Measurements from ENCODE around the gene PPIL6.

PPIL6 gene

GRCh38 chr6:109411034-109411433 is 29.4 kb downstream of the PPIL6 start:
- TF ChIP-seq, protein P1, sequence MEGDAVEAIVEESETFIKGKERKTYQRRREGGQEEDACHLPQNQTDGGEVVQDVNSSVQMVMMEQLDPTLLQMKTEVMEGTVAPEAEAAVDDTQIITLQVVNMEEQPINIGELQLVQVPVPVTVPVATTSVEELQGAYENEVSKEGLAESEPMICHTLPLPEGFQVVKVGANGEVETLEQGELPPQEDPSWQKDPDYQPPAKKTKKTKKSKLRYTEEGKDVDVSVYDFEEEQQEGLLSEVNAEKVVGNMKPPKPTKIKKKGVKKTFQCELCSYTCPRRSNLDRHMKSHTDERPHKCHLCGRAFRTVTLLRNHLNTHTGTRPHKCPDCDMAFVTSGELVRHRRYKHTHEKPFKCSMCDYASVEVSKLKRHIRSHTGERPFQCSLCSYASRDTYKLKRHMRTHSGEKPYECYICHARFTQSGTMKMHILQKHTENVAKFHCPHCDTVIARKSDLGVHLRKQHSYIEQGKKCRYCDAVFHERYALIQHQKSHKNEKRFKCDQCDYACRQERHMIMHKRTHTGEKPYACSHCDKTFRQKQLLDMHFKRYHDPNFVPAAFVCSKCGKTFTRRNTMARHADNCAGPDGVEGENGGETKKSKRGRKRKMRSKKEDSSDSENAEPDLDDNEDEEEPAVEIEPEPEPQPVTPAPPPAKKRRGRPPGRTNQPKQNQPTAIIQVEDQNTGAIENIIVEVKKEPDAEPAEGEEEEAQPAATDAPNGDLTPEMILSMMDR (IDR thresholded peaks at IDR 0.05; ENCODE audit: low read depth, low read length, poor library complexity, severe bottlenecking): no peak
- no peak for TF ChIP-seq EZH2phosphoT487 (IDR thresholded peaks at IDR 0.05; ENCODE audit: borderline replicate concordance, low read length)
- Histone ChIP-seq H3K9me3 (ENCODE audit: control insufficient read depth, insufficient read depth, low read length) (no peaks in the 10 kb centered on the region), H3K27ac (ENCODE audit: low read depth, low read length) (no peak overlapping the region), H4K20me1 (ENCODE audit: control insufficient read depth, insufficient read depth, low read depth, low read length) (no peaks in the 10 kb centered on the region), H3K36me3 (ENCODE audit: control insufficient read depth, low read length) (no peaks in the 10 kb centered on the region), H3K4me3 (ENCODE audit: low read length) (no peak overlapping the region), H3K4me2 (ENCODE audit: low read length) (no peak overlapping the region), H3K4me1 (ENCODE audit: control insufficient read depth, low read length) (no peaks in the 10 kb centered on the region), H3K9me2 (replicated peaks; ENCODE audit: control insufficient read depth, low read length) (no peaks in the 10 kb centered on the region), H3K79me2 (ENCODE audit: control insufficient read depth, low read length) (no peaks in the 10 kb centered on the region), H3F3A (ENCODE audit: control insufficient read depth, insufficient read depth) (no peaks in the 10 kb centered on the region), H3K27me3 (ENCODE audit: control insufficient read depth, low read length) (peaks cover 11% of the 10 kb centered on the region)

- no peaks in the 10 kb centered on the region for H3F3A ChIP-seq (ENCODE audit: control insufficient read depth, insufficient read depth)
- H3K4me2 ChIP-seq (ENCODE audit: low read length): no peak overlapping the region
- H3K9me2 ChIP-seq (replicated peaks; ENCODE audit: control insufficient read depth, low read length): no peaks in the 10 kb centered on the region
- H3K36me3 ChIP-seq (ENCODE audit: control insufficient read depth, low read length): no peaks in the 10 kb centered on the region
- H3K27ac ChIP-seq (ENCODE audit: low read depth, low read length): no peak overlapping the region
- no peaks in the 10 kb centered on the region for H3K79me2 ChIP-seq (ENCODE audit: control insufficient read depth, low read length)
- H3K4me1 ChIP-seq (ENCODE audit: control insufficient read depth, low read length): no peaks in the 10 kb centered on the region
- no peak overlapping the region for H3K4me3 ChIP-seq (ENCODE audit: low read length)
- peaks cover 19% of the 10 kb centered on the region for H3K27me3 ChIP-seq (ENCODE audit: control insufficient read depth, low read length)
- H4K20me1 ChIP-seq (ENCODE audit: control insufficient read depth, insufficient read depth, low read depth, low read length): no peaks in the 10 kb centered on the region
- no peaks in the 10 kb centered on the region for H3K9me3 ChIP-seq (ENCODE audit: control insufficient read depth, insufficient read depth, low read length)
- TF ChIP-seq EZH2phosphoT487 (IDR thresholded peaks at IDR 0.05; ENCODE audit: borderline replicate concordance, low read length): no peak
- TF ChIP-seq, protein P1 (IDR thresholded peaks at IDR 0.05; ENCODE audit: low read depth, low read length, poor library complexity, severe bottlenecking): no peak
These were observed 34.2 kb downstream of the PPIL6 start for GRCh38 chr6:109406196-109406595.

DNA sequence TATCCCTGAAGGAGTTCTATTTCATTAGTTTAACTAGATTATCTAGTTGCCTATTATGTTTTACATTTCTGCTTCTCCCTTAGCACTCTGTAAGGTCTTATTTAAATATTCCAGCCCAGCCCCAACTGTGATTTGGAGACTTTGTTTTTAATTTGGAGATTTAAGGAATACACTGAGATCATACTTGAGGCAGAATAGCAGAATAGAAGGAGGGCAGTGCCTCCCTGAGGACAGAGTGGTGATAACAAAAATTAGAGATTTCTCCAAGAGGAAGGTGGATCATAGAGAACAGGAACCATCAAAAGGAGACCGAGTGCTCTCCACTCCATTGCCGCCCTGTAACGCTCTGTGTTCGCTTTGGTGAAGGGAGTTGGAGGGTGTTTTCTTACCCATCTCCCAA is 43.4 kb downstream of the PPIL6 start:
- Histone ChIP-seq H3K27ac (ENCODE audit: low read depth, low read length) (no peak overlapping the region), H3K4me3 (ENCODE audit: low read length) (no peak overlapping the region), H3K9me3 (ENCODE audit: control insufficient read depth, insufficient read depth, low read length) (no peaks in the 10 kb centered on the region), H3K27me3 (ENCODE audit: control insufficient read depth, low read length) (no peaks in the 10 kb centered on the region), H3K4me1 (ENCODE audit: control insufficient read depth, low read length) (no peaks in the 10 kb centered on the region), H3K9me2 (replicated peaks; ENCODE audit: control insufficient read depth, low read length) (no peaks in the 10 kb centered on the region), H3K36me3 (ENCODE audit: control insufficient read depth, low read length) (no peaks in the 10 kb centered on the region), H4K20me1 (ENCODE audit: control insufficient read depth, insufficient read depth, low read depth, low read length) (no peaks in the 10 kb centered on the region), H3K4me2 (ENCODE audit: low read length) (no peak overlapping the region), H3K79me2 (ENCODE audit: control insufficient read depth, low read length) (no peaks in the 10 kb centered on the region), H3F3A (ENCODE audit: control insufficient read depth, insufficient read depth) (no peaks in the 10 kb centered on the region)
- no peak for TF ChIP-seq EZH2phosphoT487 (IDR thresholded peaks at IDR 0.05; ENCODE audit: borderline replicate concordance, low read length)
- TF ChIP-seq, protein P1 (IDR thresholded peaks at IDR 0.05; ENCODE audit: low read depth, low read length, poor library complexity, severe bottlenecking): peak; percentile 42

Data from DOHH2 (cell line).